Stimulated activated CD4-positive, alpha-beta T cell treated with anti-CD3 and anti-CD28 coated beads, Interleukin-1b, Interleukin-23, amount 100 ng/mL, for 24 hours (primary cell): ENCODE measurements around the gene NAB1.

Experiments used
- DNase-seq, 4 experiments: peaks; one replicate each; pipeline ENCODE4 v3.0.0-alpha.2; 2020; ENCODE audit warnings: low read depth in 4 of 4, low spot score in 1 of 4

Gene NAB1

DNA sequence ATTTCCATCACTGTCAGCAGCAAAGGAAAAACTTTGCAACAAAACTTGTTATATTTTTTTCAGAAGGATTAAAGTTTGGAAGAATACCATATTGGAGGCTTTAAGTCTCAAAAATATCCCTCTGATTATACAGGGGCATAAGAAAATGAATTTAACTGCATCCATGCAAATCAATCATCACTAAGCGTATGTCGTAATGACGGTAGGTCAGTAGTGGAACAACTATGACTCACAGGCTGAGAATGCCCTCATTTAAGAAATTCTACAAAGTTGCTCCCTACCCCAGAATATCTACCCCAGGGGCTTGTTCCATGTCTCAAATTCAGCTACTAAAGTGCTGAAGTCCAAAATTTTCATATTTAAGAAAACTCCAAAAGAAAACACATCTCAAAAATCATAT lies 12.5 kb upstream of the NAB1 start:
- no peak for DNase-seq

DNA sequence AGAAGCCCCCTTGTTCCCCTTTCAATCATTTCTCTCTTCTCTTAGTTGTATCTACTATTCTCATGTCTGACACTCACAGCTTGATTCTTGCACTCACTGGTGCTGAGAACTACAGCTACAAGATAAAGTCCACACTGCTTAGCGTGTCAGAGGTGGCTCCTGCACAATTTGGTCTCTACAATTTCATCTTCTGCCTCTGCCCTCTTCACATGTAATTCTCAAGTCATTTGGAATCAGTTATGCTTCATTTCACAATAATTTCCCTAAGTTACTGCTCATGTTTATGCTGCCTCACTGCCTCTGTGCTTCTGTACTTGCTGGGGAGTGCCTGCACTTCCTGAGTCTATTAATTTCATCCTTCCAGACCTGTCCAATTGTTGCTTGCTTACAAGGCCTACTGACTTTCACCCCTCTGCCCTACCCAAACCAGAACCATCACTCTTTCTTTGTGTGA lies 11.6 kb upstream of the NAB1 start:
- DNase-seq = no peak

DNA sequence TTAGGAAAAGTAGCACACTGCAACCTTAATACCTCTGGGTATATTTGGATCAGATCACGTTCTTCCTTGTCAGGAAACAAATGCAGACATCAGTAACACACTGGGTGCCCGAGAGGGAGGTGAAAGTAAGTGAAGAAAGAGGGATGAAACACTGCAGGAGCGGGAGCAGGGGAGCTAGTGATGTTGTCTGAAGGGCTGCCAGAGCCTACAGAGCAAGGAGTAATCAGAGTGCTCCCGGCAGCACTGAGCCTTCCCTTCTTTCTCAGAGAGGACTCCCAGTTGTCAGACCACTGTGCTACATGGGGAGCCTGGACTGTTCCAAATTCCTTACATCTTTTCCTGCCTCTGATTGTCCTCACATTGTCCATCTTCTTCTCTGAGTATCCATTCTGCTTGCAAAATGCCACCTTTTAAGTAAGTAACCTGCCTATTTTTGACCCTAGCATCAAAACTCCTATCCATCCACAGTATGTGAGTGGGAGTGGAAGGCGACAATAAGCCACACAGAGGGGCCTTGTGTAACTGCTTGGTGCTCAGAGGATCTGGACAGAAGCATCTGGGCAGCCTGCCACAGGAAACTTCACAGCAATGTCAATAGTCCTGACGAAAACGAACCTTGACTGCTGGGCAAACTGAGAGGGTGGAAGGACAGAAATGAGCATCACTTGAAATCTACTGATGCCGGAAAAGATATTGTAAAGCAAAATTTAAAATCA lies 10.8 kb upstream of the NAB1 start:
- DNase-seq = no peak

GRCh38 chr2:190640117-190640516 lies 8.8 kb upstream of the NAB1 start:
- no peak for DNase-seq

DNA sequence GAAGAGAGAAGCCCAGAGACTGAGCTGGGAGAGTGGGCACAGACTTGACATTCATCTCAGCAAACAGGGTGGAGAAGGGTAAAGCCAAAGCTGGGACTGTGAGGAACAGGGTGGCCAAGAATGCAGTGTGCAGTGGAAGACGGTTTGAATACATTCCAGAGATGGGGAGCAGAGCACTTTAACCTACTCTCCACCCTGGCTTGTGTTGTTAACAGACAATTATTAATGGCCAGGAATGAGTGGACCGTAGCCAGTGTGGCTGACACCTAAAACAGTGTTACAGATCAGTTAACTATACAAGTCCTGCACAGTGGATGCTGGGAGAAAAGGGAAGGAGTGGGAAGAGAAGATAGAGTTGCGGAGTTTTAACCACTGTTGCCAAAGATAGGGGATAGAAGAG lies 7.4 kb upstream of the NAB1 start:
- DNase-seq = no peak

DNA sequence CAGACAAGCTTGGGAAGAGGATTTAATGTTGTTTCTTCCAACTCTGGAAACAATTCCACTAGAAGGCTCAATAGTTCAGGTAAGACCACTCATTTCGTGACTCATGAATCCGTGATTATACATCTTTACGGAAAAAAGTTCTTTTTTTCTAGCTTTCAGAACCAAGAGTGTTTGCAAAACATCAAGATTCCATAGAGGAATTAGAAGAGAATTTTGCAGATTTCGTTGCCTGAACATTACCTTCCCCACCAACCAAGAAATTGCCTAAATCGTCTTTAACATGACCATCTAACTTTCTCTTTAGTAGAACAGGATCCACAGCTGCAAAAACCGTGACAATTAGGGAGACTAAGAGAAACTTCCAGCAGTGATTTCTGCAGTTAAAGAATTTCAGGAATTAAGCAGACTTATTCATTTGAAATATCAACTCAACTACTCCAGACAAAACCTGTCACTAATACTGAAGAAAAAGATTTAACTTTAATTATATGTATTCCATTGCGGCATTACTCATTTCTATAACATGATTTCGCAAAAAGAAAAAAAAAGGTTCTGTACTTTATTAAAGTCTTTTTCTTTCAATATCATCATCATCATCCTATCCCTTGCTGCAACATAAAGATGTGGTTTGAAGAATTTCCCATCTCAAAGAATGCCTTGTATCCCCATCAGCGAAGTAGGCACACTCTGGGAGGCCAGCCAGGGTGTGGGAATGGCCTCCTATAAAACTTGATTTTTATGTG lies 1.9 kb upstream of the NAB1 start:
- DNase-seq = no peak

- DNase-seq = peak; percentile 62 to 82 (median 67)
These were observed 421 bp upstream of the NAB1 start for GRCh38 chr2:190648289-190649034.

DNA sequence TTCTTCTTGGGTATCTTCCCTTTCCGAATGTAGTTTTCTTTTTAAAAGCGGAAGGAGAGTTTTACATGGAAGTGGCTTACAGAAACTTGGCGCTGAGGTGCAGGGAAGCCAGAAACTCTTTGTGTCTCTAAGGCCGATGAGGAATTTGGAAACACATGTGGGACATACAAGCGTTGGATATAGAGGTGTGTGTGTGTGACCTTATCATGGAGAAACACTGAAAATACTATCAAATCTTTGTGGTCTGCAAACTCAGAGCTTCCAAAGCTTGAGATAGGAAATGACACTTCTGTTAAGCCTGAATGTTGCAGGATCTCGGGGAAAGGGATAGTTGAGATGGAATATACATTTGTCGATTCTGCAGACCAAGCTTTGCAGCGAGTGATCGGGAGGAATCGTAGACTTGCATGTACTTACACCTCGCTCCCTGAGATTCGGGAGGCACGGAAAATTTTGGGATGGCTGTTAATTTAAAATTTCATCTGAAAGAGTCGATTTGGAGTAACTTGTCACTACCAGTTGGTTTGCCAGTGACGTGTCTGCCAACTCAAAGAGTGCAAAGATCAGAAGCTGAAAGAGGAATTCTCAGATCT lies 1.0 kb downstream of the NAB1 start:
- DNase-seq = no peak

DNA sequence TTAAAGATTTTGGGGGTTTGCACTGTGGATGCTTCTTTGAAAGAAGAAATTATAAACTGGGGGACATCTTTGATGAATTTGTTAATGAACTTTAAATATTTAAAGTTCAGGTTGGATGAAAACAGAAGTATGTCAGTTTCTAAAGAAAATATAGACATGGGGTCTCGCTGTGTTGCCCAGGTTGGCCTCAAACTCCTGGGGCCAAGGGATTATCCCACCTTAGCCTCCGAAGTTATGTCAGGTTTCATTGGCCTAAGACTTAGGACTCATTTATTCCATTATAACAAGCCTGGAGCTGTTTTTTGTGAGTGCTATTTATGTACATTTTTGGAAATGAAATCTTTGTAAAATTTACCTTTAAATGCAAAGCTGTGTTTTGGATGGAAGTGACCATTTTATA lies 2.5 kb downstream of the NAB1 start:
- DNase-seq = no peak

DNA sequence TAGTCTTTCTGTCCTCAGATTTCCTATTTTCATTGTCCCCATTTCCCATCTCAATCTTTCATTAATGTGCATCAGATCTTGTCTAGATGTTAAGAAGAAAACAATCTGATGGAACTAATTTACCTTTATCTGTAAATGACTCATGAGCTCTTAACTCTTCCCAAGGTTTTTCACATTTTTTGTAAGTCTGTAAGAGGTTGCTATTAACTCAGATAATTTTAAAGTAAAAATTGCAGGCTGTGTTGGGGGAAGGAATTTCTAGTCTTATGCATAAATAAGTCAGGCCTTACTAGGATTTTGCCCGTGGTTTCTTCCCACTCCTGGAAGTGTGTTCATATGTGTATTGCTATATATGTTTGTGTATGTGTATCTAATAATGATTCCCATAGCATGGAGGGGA lies 4.3 kb downstream of the NAB1 start:
- DNase-seq = no peak

- DNase-seq = no peak
These were observed 5.0 kb downstream of the NAB1 start for GRCh38 chr2:190653931-190654330.

GRCh38 chr2:190655113-190655512 lies 6.2 kb downstream of the NAB1 start:
- no peak for DNase-seq

DNA sequence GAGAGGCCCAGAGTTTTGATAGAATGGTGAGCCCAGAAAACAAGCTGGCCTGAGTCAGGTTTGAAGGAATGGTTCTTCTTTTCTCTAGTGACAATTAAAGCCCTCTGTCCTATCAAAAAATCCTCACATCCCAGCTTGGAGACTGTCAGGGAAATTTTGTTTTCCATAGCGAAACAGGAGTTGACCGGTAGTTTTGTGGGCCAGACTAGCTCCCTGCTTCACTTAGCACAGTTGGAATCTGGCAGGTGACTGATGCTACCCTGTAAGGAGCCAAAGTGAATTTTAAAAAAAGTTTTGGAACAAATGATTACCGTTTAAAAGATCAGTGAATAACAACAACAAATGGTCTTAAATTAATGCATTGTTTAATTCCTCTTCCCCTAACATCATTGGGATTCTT lies 6.7 kb downstream of the NAB1 start:
- no peak for DNase-seq

DNA sequence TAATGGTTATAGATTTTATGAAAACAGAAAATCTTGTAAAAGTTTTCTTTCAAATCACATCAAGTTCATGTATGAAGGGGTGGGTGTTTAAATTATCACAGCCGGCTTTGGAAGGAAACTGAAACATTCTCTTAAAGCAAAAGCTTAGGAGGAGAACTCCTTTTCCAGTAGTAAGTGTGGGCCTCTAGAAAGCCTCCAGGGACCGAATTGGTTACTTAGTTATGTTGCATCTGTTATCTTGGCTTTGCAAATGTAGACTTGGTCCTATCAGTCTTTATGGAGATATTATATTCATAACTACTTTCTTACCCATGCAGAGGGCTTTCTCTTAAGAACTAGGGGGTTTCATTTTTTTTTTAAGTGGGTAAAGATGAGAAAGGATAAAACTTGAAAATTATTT lies 7.4 kb downstream of the NAB1 start:
- DNase-seq = no peak

- no peak for DNase-seq
These were observed 8.8 kb downstream of the NAB1 start for GRCh38 chr2:190657474-190658255.

DNA sequence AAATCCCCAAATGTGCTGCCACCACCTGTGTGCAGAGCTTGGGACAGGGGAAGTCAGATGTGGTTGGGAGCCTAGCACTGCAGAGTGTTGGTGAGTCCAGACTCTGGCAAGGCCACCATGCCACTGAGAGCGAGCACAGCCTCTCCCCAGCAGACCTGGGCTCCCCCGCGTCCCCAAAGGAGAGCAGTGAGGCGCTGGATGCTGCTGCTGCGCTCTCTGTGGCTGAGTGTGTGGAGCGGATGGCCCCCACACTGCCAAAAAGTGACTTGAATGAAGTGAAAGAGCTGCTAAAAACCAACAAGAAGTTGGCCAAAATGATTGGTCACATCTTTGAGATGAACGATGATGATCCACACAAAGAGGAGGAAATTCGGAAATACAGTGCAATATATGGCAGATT lies 10.7 kb downstream of the NAB1 start:
- DNase-seq = no peak

DNA sequence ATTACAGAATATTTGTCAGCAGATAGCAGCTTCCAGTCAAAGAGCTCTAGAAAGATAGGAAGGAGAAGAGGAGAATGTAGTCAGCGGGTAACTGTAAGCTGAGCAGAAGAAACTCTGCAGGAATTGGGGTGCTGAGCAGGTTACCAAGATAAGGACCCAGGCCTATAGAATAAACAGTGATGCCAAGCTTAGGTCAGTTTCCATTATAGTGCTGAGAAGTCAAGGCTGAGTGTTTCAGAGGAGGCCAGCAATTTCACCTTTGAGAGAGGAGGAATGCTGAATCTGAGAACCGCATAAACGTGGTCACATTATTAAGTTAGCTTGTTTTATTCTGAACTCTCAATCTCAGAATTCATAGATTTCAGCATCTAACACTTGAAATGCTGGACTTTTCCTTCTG lies 13.9 kb downstream of the NAB1 start:
- no peak for DNase-seq

GRCh38 chr2:190663348-190663747 lies 14.5 kb downstream of the NAB1 start:
- no peak for DNase-seq

- no peak for DNase-seq
These were observed 15.0 kb downstream of the NAB1 start for GRCh38 chr2:190663839-190664238.

GRCh38 chr2:190664240-190664639 lies 15.4 kb downstream of the NAB1 start:
- DNase-seq = no peak

DNA sequence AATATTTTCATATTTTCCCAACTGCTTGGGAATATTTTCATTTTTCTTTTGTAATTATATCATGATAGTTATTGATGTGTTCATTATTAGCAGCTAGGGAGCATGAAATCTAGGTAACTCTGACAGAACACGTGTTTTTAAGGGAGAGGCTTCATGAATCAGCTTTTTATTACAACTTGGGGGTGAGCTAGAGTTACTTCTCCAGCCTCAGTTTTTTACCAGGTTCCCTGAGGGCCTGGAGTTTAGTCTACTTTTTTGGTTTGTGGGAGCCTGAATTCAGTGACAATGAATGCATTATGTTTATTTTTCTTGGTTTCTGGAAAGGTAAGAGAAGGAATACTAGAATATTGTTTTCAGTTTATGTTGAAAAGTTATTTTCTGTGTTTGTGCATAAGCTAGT lies 18.0 kb downstream of the NAB1 start:
- no peak for DNase-seq
